Neural cell (in vitro differentiated cells): ENCODE results near the gene CLEC16A. TPM values are rescaled to one million over a fixed set of nuclear protein-coding genes. Genes with fewer than 3 reads are reported as not detected.

Experiments used
- H2AFZ ChIP-seq: fragments of 200-600, 300-800 bp; sonication (generic), shearing (Covaris generic); 2 replicates; pipeline ENCODE4 v1.6.0; 2014; ENCODE audit warnings: low read depth, mild to moderate bottlenecking, antibody characterized with exemption, low read length, moderate library complexity
- H3F3A ChIP-seq: fragments of 200-600 bp; shearing (Covaris generic); 2 replicates; pipeline ENCODE4 v1.6.1; 2016; ENCODE audit warnings: mild to moderate bottlenecking, moderate library complexity, mixed read lengths, antibody characterized with exemption, low read length; ENCODE audit not compliant: insufficient read depth, poor library complexity, severe bottlenecking
- H3K27ac ChIP-seq: fragments of 200-600, 300-800 bp; sonication (generic), shearing (Covaris generic); 2 replicates; pipeline ENCODE4 v1.5.1; 2014; ENCODE audit warnings: mild to moderate bottlenecking, low read length, moderate library complexity
- H3K27me3 ChIP-seq: fragments of 300-800, 200-600 bp; sonication (generic), shearing (Covaris generic); 2 replicates; pipeline ENCODE4 v1.6.0; 2014; ENCODE audit warnings: mild to moderate bottlenecking, low read depth, low read length, moderate library complexity; ENCODE audit not compliant: insufficient read depth
- H3K36me3 ChIP-seq: fragments of 300-800, 200-600 bp; sonication (generic), shearing (Covaris generic); 2 replicates; pipeline ENCODE4 v1.5.1; 2014; ENCODE audit warnings: mild to moderate bottlenecking, antibody characterized with exemption, low read length, moderate library complexity; ENCODE audit not compliant: insufficient read depth
- H3K4me2 ChIP-seq: fragments of 300-800, 200-600 bp; sonication (generic), shearing (Covaris generic); 2 replicates; pipeline ENCODE4 v1.6.0; 2014; ENCODE audit warnings: mild to moderate bottlenecking, low read length
- H3K4me3 ChIP-seq: fragments of 300-800, 200-600 bp; sonication (generic), shearing (Covaris generic); 2 replicates; pipeline ENCODE4 v1.5.1; 2014; ENCODE audit warnings: mild to moderate bottlenecking, low read length, moderate library complexity
- H3K79me2 ChIP-seq: fragments of 200-600 bp; shearing (Covaris generic); replicated peaks from 2 replicates; pipeline ENCODE4 v1.6.0; 2014; ENCODE audit warnings: mild to moderate bottlenecking, low read length, moderate library complexity; ENCODE audit not compliant: insufficient read depth
- H3K9ac ChIP-seq: fragments of 300-800, 200-600 bp; sonication (generic), shearing (Covaris generic); 2 replicates; pipeline ENCODE4 v1.6.1; 2016; ENCODE audit warnings: mild to moderate bottlenecking, low read length, mixed read lengths
- H3K9me2 ChIP-seq: fragments of 200-600 bp; shearing (Covaris generic); 2 replicates; pipeline ENCODE4 v1.6.1; 2016; ENCODE audit warnings: mild to moderate bottlenecking, low read length, mixed read lengths; ENCODE audit not compliant: insufficient read depth
- H3K9me3 ChIP-seq: fragments of 200-600, 300-800 bp; sonication (generic), shearing (Covaris generic); 2 replicates; pipeline ENCODE4 v1.6.1; 2016; ENCODE audit warnings: mild to moderate bottlenecking, mixed run types, low read length, moderate library complexity, mixed read lengths
- H4K20me1 ChIP-seq: fragments of 200-600 bp; shearing (Covaris generic); 2 replicates; pipeline ENCODE4 v1.6.1; 2016; ENCODE audit warnings: mild to moderate bottlenecking, mixed run types; ENCODE audit not compliant: insufficient read depth
- CTCF ChIP-seq: fragments of 450-650 bp; IDR thresholded peaks from 2 replicates; pipeline ENCODE4 v1.5.1; 2014; ENCODE audit warnings: antibody characterized with exemption, mild to moderate bottlenecking, moderate library complexity; ENCODE audit not compliant: poor library complexity, severe bottlenecking
- EP300 ChIP-seq: fragments of 450-650 bp; conservative IDR thresholded peaks from 2 replicates; pipeline ENCODE4 v1.6.1; 2014; ENCODE audit warnings: antibody characterized with exemption, mild to moderate bottlenecking, moderate library complexity; ENCODE audit not compliant: poor library complexity, severe bottlenecking
- EZH2 ChIP-seq: fragments of 200-600, 300-800 bp; shearing (Covaris generic), sonication (generic); IDR thresholded peaks from 2 replicates; pipeline ENCODE4 v1.6.1; 2014; ENCODE audit warnings: antibody characterized with exemption, low read length, borderline replicate concordance, mild to moderate bottlenecking; ENCODE audit not compliant: insufficient read depth, poor library complexity, severe bottlenecking
- MXI1 ChIP-seq: fragments of 450-650 bp; conservative IDR thresholded peaks from 2 replicates; pipeline ENCODE4 v1.6.1; 2014; ENCODE audit warnings: antibody characterized with exemption, mild to moderate bottlenecking; ENCODE audit not compliant: poor library complexity, severe bottlenecking
- POLR2AphosphoS5 ChIP-seq: IDR thresholded peaks from 2 replicates; pipeline ENCODE4 v1.6.1; 2012
- RAD21 ChIP-seq: fragments of 450-650 bp; conservative IDR thresholded peaks from 2 replicates; pipeline ENCODE4 v1.6.1; 2014; ENCODE audit warnings: antibody characterized with exemption, mild to moderate bottlenecking, moderate library complexity
- REST ChIP-seq: IDR thresholded peaks from 2 replicates; pipeline ENCODE4 v1.6.1; 2012; ENCODE audit warnings: borderline replicate concordance
- SMC3 ChIP-seq: fragments of 450-650 bp; conservative IDR thresholded peaks from 2 replicates; pipeline ENCODE4 v1.6.1; 2014; ENCODE audit warnings: antibody characterized with exemption, mild to moderate bottlenecking, moderate library complexity; ENCODE audit not compliant: poor library complexity
- TAF1 ChIP-seq: IDR thresholded peaks from 2 replicates; pipeline ENCODE4 v1.6.1; 2012; ENCODE audit warnings: low read depth
- polyA plus RNA-seq: library from polyadenylated mRNA; depleted of rRNA; stranded (reverse); fragments of >200 nt; gene quantifications from 2 replicates; pipeline ENCODE4 v1.2.3, GENCODE V29; 2014

The CLEC16A gene
- polyA plus RNA-seq, 1 donor from 2014 or later: 11.1 TPM

GRCh38 chr16:11100239-11100750 is 155.9 kb downstream of the CLEC16A start:
- Histone ChIP-seq H3K9me2 (no peaks in the 10 kb centered on the region), H3F3A (no peaks in the 10 kb centered on the region), H3K4me3 (no peak overlapping the region), H3K9me3 (no peaks in the 10 kb centered on the region), H2AFZ (no peak overlapping the region), H3K79me2 (no peaks in the 10 kb centered on the region), H3K27me3 (no peaks in the 10 kb centered on the region), H3K4me2 (no peak overlapping the region), H4K20me1 (no peaks in the 10 kb centered on the region), H3K36me3 (no peaks in the 10 kb centered on the region), H3K9ac (no peak overlapping the region), H3K27ac (no peak overlapping the region)
- no peak for TF ChIP-seq REST
- TF ChIP-seq MXI1: no peak
- TF ChIP-seq EP300: no peak
- no peak for TF ChIP-seq SMC3
- TF ChIP-seq TAF1: no peak

- H3K36me3 ChIP-seq: no peaks in the 10 kb centered on the region
- no peaks in the 10 kb centered on the region for H4K20me1 ChIP-seq
- no peaks in the 10 kb centered on the region for H3K79me2 ChIP-seq
- H3K9me2 ChIP-seq: no peaks in the 10 kb centered on the region
- H3K4me2 ChIP-seq: no peak overlapping the region
- no peaks in the 10 kb centered on the region for H3K27me3 ChIP-seq
- no peak overlapping the region for H2AFZ ChIP-seq
- H3K9me3 ChIP-seq: no peaks in the 10 kb centered on the region
- TF ChIP-seq EP300 (no peak), REST (no peak), CTCF (no peak), RAD21 (no peak), MXI1 (no peak), POLR2AphosphoS5 (no peak), EZH2 (no peak), TAF1 (no peak), SMC3 (no peak)
- no peak overlapping the region for H3K27ac ChIP-seq
- no peak overlapping the region for H3K9ac ChIP-seq
- H3F3A ChIP-seq: no peaks in the 10 kb centered on the region
- no peak overlapping the region for H3K4me3 ChIP-seq
These were observed 156.9 kb downstream of the CLEC16A start for GRCh38 chr16:11101283-11101682.
